Ureter (tissue), 1 donor: Measurements from ENCODE around the gene TBC1D32. TPM values are rescaled to one million over a fixed set of nuclear protein-coding genes. Genes with fewer than 3 reads are reported as not detected.
"Not testable (repeated sequence)": the region's sequence is repeated elsewhere in the genome, so short reads cannot be mapped to it uniquely, and the experiment has no call there.

Experiments
- DNase-seq: peaks from one replicate; pipeline ENCODE4 v3.0.0-alpha.2; 2020; ENCODE audit warnings: low spot score
- total RNA-seq: library from RNA; stranded (reverse); gene quantifications from one replicate; pipeline ENCODE4 v1.2.4, GENCODE V29; 2023
- donor health status: DM: yes; HTN: yes; CAD: no.

TBC1D32 gene
- total RNA-seq, result 23.2 TPM

GRCh38 chr6:121334299-121335086, at the start of gene TBC1D32:
Gene TBC1D32, minus strand, starts transcription at chr6:121334480. Its CDS starts 50 bp downstream, at chr6:121334430.
- peak; percentile 93 for DNase-seq

- no peak for DNase-seq
Measured at GRCh38 chr6:121383478-121383877, 49.2 kb upstream of the TBC1D32 start.

DNA sequence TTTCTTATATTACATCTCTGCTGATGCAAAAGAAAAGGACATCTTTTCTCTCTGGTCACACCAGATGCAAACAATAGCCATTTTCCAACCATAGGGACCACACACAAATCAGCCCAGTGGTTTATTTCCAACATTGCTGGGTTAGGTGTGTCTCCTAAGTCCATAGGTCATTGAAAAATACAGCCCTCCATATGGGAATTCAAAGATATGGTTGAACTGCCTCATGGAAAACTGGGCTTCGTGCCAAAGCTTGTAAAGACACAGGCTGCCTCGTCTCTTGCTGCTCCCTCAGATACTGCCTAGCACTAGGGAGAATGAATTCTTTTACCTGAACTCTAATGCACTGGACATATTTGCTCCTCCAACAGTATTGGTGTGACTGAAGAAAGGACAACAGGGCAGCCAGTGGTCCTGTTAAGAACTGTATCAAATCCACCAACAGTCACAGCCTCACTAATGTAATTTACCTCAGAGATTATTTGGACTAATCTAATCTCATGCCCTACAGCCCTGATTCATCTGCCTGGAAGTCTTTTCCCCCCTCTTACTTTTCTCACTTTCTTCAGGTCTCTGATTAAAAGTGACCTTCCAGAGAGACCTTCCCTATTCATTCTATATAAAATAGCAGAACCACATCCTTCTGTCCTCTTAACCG, 48.3 kb upstream of the TBC1D32 start:
- no peak for DNase-seq

DNA sequence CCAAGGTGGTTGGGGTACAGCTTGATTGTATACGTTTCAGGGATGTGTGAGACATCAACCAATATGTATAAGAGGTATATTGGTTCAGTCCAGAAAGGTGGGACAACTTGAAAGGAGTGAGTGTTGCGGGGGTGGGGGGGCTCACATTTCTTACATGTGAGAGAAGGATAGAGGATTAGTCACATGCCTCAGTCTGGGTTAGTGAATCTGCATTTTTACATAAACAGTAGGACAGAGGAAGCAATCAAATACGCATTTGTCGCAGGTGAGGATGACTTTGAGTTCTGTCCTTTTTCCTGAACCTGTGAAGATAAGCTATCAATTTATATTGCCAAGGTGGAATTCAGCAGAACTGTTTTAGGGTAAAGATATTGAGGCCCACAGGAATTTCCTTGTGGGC, 42.1 kb upstream of the TBC1D32 start:
- DNase-seq, result no peak

DNA sequence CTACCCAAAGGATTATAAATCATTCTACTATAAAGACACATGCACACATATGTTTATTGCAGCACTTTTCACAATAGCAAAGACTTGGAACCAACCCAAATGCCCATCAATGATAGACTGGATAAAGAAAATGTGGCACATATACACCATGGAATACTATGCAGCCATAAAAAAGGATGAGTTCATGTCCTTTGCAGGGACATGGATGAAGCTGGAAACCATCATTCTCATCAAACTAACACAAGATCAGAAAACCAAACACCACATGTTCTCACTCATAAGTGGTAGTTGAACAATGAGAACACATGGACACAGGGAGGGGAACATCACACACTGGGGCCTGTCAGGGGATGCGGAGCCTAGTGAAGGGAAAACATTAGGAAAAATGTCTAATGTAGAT, 39.9 kb upstream of the TBC1D32 start:
- DNase-seq, result not testable (repeated sequence)

DNA sequence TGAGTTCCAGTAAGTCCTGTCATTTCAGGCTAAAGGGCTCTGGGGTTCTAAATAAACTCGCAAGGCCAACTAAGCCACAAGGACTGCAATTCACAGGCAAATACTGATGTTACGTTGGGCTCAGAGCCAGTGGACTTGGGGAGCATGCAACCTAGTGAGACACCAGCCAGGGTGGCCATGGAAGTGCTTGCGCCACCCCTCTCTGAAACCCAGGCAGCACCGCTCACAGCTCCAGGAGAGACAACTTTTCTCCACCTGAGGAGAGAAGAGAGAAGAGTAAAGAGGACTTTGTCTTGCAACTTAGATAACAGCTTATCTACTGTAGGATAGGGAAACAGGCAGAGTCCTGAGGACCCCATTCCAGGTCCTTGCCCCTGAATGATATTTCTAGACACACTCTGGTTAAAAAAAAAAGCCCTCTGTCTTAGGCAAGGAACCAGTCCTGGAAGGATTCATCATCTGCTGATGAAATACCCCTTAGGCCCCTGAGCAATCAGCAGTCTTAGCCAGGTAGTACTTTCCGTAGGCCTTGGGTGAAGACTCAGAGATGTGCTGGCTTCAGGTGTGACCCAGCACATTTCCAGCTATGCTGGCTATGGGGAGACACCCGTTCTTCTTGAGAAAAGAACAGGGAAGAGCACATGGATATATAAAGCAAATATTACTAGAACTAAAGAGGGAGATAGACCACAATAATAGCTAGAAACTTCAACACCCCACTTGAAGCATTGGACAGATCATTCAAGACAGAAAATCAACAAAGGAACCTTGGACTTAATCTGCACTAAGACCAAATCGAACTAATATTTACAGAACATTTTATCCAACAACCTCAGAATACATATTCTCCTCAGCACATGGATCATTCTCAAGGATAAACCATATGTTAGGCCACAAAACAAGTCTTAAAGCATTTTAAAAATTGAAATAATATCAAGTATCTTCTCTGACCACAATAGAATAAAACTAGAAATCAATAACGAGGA, 31.5 kb upstream of the TBC1D32 start:
- no peak for DNase-seq

GRCh38 chr6:121356575-121356974, 22.3 kb upstream of the TBC1D32 start:
- no peak for DNase-seq

DNA sequence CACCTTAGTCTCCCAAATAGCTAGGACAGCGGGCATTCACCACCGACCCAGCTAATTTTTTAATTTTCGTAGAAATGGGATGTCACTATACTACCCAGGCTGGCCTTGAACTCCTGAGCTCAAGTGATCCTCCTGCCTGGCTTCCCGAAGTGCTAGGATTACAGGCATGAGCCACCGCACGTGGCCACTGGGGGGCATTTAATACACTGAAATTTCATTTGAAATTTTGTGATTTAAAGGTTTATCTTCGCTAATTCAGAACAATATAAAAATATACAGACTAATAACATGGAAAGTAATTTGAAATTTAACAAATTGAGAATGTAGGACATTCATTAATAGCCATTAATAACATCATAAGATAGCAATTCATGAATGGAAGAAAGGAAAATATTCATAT, 20.5 kb upstream of the TBC1D32 start:
- DNase-seq, result no peak

GRCh38 chr6:121352941-121353340, 18.7 kb upstream of the TBC1D32 start:
- DNase-seq, result no peak

DNA sequence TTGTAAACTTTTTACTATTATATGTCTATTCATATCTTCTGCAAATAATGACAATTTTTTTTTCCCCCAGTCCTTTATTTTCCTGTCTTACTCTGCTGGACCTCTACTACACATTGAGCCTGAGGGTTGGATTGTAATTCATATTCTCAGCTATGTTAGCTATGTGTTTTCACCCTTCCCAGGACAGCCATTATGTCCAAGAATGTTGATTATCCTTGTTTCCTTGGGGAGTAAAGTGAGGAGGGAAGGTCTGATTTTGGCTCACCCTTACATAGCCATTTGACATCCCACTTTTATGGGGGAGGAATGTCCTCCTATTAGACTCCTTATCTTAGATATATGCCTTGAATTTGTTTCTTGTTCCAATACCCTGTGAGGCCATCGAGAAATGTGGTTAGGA, 17.6 kb upstream of the TBC1D32 start:
- DNase-seq, result no peak

- no peak for DNase-seq
Measured at GRCh38 chr6:121349596-121349995, 15.3 kb upstream of the TBC1D32 start.

DNA sequence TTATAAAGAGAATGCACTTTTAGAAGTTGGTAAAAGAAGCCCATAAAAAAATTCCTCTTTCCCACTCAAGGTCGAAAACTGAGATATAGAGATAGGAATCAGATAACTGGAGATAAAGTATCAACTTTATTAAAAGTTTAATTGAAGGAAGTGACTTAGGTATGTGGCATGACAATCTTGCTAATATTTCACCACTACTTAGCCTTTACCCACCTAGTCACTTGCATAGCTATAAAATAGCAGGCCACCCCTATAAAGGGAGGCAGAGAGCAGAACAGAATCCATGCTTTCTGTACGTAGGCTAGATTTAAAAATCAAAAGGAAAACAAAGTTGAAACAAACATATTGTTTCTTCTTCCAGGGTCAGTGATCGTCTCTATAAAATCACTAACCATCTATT, 13.2 kb upstream of the TBC1D32 start:
- DNase-seq, result no peak

GRCh38 chr6:121344539-121344938, 10.3 kb upstream of the TBC1D32 start:
- no peak for DNase-seq

DNA sequence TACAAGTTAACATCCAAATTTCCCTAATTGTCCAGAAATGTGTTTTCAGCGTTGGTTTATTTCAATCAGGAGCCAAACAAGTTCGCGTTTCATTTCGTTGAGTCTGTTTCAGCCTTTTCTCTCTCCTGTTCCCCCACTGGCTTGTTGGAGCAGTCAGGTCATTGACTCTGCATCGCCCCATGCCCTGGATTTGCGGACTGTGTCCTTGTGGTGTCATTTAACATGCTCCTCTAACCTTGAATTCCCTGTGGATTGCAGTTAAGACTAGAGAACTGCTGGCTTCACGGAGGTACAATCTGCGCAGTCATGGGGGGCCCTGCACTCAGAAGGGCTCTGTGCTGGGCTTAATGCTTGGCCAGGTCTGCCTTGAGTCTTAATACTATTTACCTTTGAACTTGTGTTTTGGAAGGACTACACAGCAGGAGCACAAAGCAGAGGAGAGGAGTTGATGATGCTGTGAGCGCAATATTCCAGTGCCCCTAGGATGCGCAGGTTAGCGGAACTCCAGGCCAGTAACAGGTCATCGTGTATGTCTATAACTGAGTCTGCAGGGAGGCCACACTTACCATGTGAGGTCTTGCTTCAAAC, 5.5 kb upstream of the TBC1D32 start:
- no peak for DNase-seq

- no peak for DNase-seq
Measured at GRCh38 chr6:121338956-121339355, 4.7 kb upstream of the TBC1D32 start.

DNA sequence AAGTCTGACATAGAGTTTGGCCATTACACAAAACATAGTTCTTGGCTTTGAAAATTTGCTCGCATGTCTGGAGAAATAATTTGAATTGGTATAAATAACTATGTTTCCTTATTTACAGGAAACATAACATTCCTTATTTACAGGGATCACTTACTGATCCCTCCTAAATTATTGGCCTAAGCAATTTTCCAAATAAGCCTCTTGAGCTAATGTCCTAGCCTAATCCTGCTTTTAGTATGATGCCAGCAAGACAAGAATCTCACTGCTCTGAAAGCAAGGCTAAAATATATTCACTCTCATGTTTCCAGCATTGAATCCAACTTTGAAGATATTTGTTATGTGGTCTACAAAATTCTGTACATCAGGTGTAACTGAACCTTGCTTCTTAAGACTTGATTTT, 4.1 kb upstream of the TBC1D32 start:
- DNase-seq, result no peak

DNA sequence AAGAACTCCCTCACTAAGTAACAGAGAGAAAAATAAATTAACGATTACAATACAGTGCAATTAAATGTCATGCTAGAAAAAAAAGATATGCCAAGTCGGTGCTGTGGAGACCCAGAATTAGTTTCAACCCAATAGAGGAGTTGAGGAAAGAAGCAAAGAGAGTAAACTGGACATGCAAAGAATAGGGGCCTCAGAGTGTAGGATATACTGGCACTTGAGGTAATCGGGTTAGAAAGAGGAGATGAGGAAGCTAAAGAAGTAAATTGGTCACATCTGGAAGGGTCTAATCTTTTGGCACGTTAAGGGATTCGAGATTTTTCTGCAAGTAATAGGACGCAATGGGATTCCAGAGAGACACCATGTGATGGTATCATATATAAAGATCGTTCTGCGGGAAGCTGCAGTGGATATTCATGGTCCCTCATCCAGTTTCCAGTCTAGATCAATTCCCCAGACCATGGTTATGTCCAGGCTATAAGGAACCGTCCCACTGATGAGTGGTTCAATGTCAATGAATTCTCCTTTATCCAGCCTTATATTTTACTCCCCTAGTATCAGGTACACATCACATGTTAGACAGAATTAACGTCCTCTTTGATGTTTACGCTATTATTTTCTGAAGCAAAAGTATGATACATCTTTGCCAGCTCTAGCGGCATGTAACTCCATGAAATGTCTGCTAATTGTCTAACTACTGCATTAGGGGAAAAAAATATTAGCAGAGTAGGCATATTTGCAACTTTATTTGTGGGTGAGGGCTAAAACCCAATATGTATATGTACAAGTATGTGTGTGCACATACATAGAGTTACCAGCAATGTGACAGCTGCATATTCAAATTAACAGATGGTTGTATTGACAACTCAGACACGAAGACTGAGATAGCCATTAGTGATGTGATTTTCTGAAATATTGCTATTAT, 1.1 kb upstream of the TBC1D32 start:
- DNase-seq, result no peak

DNA sequence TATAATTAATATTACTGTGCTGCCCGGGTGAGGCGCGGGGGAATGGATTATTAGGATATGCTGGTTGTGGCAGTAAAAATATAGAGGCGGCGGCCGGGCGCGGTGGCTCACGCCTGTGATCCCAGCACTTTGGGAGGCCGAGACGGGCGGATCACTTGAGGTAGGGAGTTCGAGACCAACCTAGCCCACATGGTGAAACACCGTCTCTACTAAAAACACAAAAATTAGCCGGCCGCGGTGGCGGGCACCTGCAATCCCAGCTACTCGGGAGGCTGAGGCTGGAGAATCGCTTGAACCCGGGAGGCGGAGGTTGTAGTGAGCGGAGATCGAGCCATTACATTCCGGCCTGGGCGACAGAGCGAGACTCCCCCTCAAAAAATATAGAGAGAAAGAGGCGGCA, 586 bp downstream of the TBC1D32 start:
- DNase-seq, result not testable (repeated sequence)

- no peak for DNase-seq
Measured at GRCh38 chr6:121333196-121333595, 1.1 kb downstream of the TBC1D32 start.

- DNase-seq, result no peak
Measured at GRCh38 chr6:121330516-121330915, 3.8 kb downstream of the TBC1D32 start.

DNA sequence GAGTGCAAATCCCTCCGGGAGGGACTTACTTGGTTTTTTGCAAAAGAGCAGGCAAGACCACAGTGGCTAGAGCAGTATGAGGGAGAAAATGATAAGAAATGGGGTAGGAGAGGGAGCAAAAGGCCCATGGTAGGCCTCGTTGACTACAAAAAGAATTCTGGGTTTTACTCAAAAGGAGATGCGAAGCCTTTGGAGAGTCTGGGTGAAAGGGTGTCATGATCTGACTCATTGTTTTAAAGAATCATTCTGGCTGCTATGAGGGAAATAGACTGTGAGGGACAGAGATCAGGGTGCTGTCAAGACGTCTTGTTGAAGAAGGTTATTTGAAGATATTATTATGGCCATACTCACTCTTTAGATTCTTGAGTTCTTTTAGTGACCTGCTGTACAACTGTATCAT, 13.0 kb downstream of the TBC1D32 start:
- no peak for DNase-seq
